ENCODE measurements around the gene OR6V1.
A peak's percentile ranks its signal among the peaks of the same experiment; 100 is the strongest.

- no peak for TF ChIP-seq POLR2A (IDR thresholded peaks at IDR 0.05)
- no peak for TF ChIP-seq CTCF (IDR thresholded peaks at IDR 0.05)
- peak in 1 of 3 donors; percentile 29 for TF ChIP-seq POLR2AphosphoS5 (IDR thresholded peaks at IDR 0.05)
Measured at GRCh38 chr7:143063741-143064140, 11.6 kb downstream of the OR6V1 start.
